Osteocyte (in vitro differentiated cells): ENCODE data around the gene SLC23A3. TPM values are rescaled to one million over a fixed set of nuclear protein-coding genes. Genes with fewer than 3 reads are reported as not detected.

Experiments
- DNase-seq: peaks from one replicate; pipeline ENCODE4 v3.0.0; 2021; ENCODE audit warnings: mixed read lengths; ENCODE audit not compliant: unreplicated experiment; ENCODE audit errors: extremely low spot score
- H3K27ac Mint-ChIP-seq: one replicate; pipeline ENCODE4 v1.8.0; 2021; ENCODE audit warnings: mild to moderate bottlenecking, mixed read lengths; ENCODE audit not compliant: unreplicated experiment
- H3K27me3 Mint-ChIP-seq: one replicate; pipeline ENCODE4 v1.8.0; 2021; ENCODE audit warnings: mixed read lengths; ENCODE audit not compliant: unreplicated experiment
- H3K36me3 Mint-ChIP-seq: one replicate; pipeline ENCODE4 v1.8.0; 2021; ENCODE audit warnings: mixed read lengths; ENCODE audit not compliant: unreplicated experiment
- H3K4me1 Mint-ChIP-seq: one replicate; pipeline ENCODE4 v1.8.0; 2021; ENCODE audit warnings: mixed read lengths; ENCODE audit not compliant: unreplicated experiment
- H3K4me3 Mint-ChIP-seq: one replicate; pipeline ENCODE4 v1.8.0; 2021; ENCODE audit warnings: mild to moderate bottlenecking, moderate library complexity, mixed read lengths; ENCODE audit not compliant: unreplicated experiment
- H3K9me3 Mint-ChIP-seq: one replicate; pipeline ENCODE4 v1.8.0; 2021; ENCODE audit warnings: mixed read lengths; ENCODE audit not compliant: unreplicated experiment
- CTCF ChIP-seq: fragments of 200-600 bp; sonication (generic); IDR thresholded peaks from 2 replicates; pipeline ENCODE4 v1.5.0; 2021; ENCODE audit warnings: antibody characterized with exemption, mild to moderate bottlenecking, moderate library complexity
- total RNA-seq: library from RNA; stranded (reverse); gene quantifications from 2 replicates; pipeline ENCODE4 v1.2.1, GENCODE V29; 2021

SLC23A3 gene
- total RNA-seq, 1 donor from 2014 or later = 5.2 TPM

DNA sequence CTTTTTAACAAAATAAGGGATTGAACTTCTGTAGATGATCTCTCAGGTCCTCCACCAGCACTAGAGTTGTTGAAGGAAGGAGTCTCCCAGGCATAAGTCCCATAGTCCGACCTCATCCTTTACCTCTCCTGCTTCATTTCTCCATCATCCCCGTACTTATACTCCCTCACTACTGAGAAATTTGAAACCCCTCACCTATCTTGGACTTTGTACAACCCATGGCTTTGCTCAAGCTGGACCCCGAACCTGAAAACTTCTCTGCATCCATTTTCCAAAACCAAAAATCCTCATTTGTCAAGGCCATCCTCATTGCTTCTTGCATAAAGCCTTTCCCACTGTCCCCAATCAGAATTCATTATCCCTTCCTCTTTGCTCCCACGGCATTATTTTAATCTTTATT, 8.7 kb downstream of the SLC23A3 start:
- no peak for DNase-seq
- no peak for TF ChIP-seq CTCF
- Mint-ChIP-seq H3K27me3 (no peaks in the 10 kb centered on the region), H3K4me3 (peak overlapping the region; percentile 90), H3K9me3 (no peaks in the 10 kb centered on the region), H3K27ac (peak overlapping the region; percentile 97), H3K4me1 (peaks cover 14% of the 10 kb centered on the region), H3K36me3 (peaks cover 11% of the 10 kb centered on the region)

GRCh38 chr2:219160186-219161017, 9.4 kb downstream of the SLC23A3 start, which contains the start of gene NHEJ1:
Gene NHEJ1 (minus strand): TSS chr2:219160815. CDS start chr2:219158362, 2,453 bp downstream.
- Mint-ChIP-seq H3K4me3 (peak within 1 kb of the TSS; percentile 90), H3K36me3 (peaks cover 11% of the 10 kb centered on the region), H3K27me3 (no peaks in the 10 kb centered on the region), H3K4me1 (peaks cover 14% of the 10 kb centered on the region), H3K27ac (peak within 1 kb of the TSS; percentile 97), H3K9me3 (no peaks in the 10 kb centered on the region)
- TF ChIP-seq CTCF = peak; percentile 99
- DNase-seq = peak; percentile 98

GRCh38 chr2:219159771-219160185, 10.1 kb downstream of the SLC23A3 start:
- DNase-seq = no peak
- H3K36me3 Mint-ChIP-seq = peaks cover 11% of the 10 kb centered on the region
- peak overlapping the region; percentile 97 for H3K27ac Mint-ChIP-seq
- no peak for TF ChIP-seq CTCF
- peak overlapping the region; percentile 90 for H3K4me3 Mint-ChIP-seq
- H3K4me1 Mint-ChIP-seq = peaks cover 14% of the 10 kb centered on the region
- no peaks in the 10 kb centered on the region for H3K27me3 Mint-ChIP-seq
- H3K9me3 Mint-ChIP-seq = no peaks in the 10 kb centered on the region

DNA sequence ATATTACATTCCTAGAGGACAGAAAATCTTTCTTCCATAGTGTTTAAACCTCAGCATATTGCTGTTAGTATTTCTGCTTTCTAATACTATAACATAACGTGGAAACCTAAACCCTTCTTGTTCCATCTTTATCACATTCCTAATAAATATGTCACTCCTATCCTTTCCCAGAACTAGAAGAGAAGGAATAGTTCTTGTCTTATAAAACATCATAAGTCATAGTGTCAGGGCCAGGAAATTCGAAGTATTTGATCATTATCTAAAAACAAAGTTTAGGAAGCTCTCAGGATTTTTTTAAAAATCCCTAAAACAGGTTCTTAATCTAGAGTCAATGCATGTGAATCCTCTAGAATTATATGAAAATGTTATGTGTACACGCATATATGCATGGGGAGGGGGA, 11.2 kb downstream of the SLC23A3 start:
- DNase-seq = no peak
- H3K4me1 Mint-ChIP-seq = peaks cover 14% of the 10 kb centered on the region
- no peak overlapping the region for H3K27ac Mint-ChIP-seq
- peaks cover 11% of the 10 kb centered on the region for H3K36me3 Mint-ChIP-seq
- H3K9me3 Mint-ChIP-seq = no peaks in the 10 kb centered on the region
- H3K4me3 Mint-ChIP-seq = no peak overlapping the region
- H3K27me3 Mint-ChIP-seq = no peaks in the 10 kb centered on the region
- TF ChIP-seq CTCF = no peak

DNA sequence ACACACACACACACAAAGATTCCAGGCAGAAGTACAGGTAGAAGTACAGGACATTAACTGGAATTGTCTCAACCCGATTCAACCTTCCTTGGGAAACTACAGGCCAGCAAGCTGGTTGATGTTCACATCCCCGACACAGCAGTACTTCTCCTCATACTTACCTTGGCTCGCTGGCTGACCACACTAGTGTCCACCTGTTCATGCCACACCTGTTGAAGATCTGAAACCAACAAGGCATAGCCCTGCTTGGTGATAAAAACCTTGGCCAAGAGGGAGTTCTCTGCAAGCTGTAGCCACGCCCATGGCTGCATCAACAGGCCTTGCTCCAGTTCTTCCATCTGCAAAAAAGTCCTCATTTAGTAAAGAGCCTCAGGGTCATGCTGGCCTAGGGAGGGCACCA, 11.8 kb downstream of the SLC23A3 start:
- TF ChIP-seq CTCF = no peak
- Mint-ChIP-seq H3K27me3 (no peaks in the 10 kb centered on the region), H3K36me3 (peaks cover 15% of the 10 kb centered on the region), H3K4me1 (peaks cover 14% of the 10 kb centered on the region), H3K9me3 (no peaks in the 10 kb centered on the region), H3K27ac (no peak overlapping the region), H3K4me3 (no peak overlapping the region)
- DNase-seq = no peak
